ENCODE data around the gene RNF217.

GRCh38 chr6:125074120-125074519, 111.9 kb downstream of the RNF217 start:
- TF ChIP-seq CTCF (IDR thresholded peaks at IDR 0.05) (no peak), POLR2A (IDR thresholded peaks at IDR 0.05) (no peak), EP300 (IDR thresholded peaks at IDR 0.05) (no peak)
